Spleen (tissue), 11 donors: ENCODE results near the gene ZNF683. TPM values are rescaled to one million over a fixed set of nuclear protein-coding genes. Genes with fewer than 3 reads are reported as not detected.

ENCODE experiments used
- DNase-seq: peaks from one replicate; pipeline ENCODE4 v3.0.0-alpha.2; 2020
- H3K27ac ChIP-seq, 8 donors: fragments of 200-600 bp; sonication (generic) in 7 of 8; 1 replicate in 4 of 8; 2 replicates in 4 of 8; pipeline versions ENCODE4 v1.5.0 to v1.8.0; 2016 to 2021; ENCODE audit warnings: inconsistent platforms in 4 of 8, mild to moderate bottlenecking in 4 of 8, moderate library complexity in 1 of 8
- H3K27me3 ChIP-seq, 7 donors: fragments of 200-600 bp; sonication (generic) in 6 of 7; replicated peaks in 1 of 7; 1 replicate in 4 of 7; 2 replicates in 3 of 7; pipeline versions ENCODE4 v1.5.0 to v1.8.0; 2016 to 2021; ENCODE audit warnings: inconsistent platforms in 3 of 7, mild to moderate bottlenecking in 1 of 7
- H3K36me3 ChIP-seq, 6 donors: fragments of 200-600 bp; sonication (generic) in 5 of 6; 1 replicate in 4 of 6; 2 replicates in 2 of 6; pipeline versions ENCODE4 v1.5.0 to v1.8.0; 2016 to 2021; ENCODE audit warnings: inconsistent platforms in 2 of 6
- H3K4me1 ChIP-seq, 6 donors: fragments of 200-600 bp; sonication (generic) in 5 of 6; 1 replicate in 3 of 6; 2 replicates in 3 of 6; pipeline versions ENCODE4 v1.5.0 to v1.8.0; 2016 to 2021; ENCODE audit warnings: inconsistent platforms in 3 of 6
- H3K4me3 ChIP-seq, 8 donors: fragments of 200-600 bp; sonication (generic) in 7 of 8; 1 replicate in 4 of 8; 2 replicates in 4 of 8; pipeline versions ENCODE4 v1.5.0 to v1.8.0; 2016 to 2021; ENCODE audit warnings: inconsistent platforms in 4 of 8, mild to moderate bottlenecking in 4 of 8, moderate library complexity in 2 of 8
- H3K9me3 ChIP-seq, 8 donors: fragments of 200-600 bp; sonication (generic) in 7 of 8; 1 replicate in 4 of 8; 2 replicates in 4 of 8; pipeline versions ENCODE4 v1.5.0 to v1.8.0; 2016 to 2021; ENCODE audit warnings: inconsistent platforms in 4 of 8
- POLR2A ChIP-seq, 3 donors: fragments of 450-650 bp; IDR thresholded peaks; one replicate each; pipeline ENCODE4 v1.5.1; 2017; ENCODE audit warnings: antibody characterized with exemption in 3 of 3, mild to moderate bottlenecking in 1 of 3
- POLR2AphosphoS5 ChIP-seq, 3 donors: sonication (generic); formaldehyde crosslinking; IDR thresholded peaks; one replicate each; pipeline ENCODE4 v1.5.1; 2017; ENCODE audit warnings: antibody characterized with exemption in 3 of 3
- WGBS, 5 donors: extraction: QIAGEN DNeasy Blood & Tissue Kit in 3 of 5; methylation state at CpG; one replicate each; pipeline versions ENCODE4 v1.1.5 to v1.1.7; 2013 to 2018; 5-methylcytosine and 5-hydroxymethylcytosine counted together
- intact Hi-C: fragments of 100-400 bp; cut with DNase I; formaldehyde crosslinking; loops from one replicate; pipeline ENCODE4 v1.15.0; 2023; ENCODE audit warnings: low total_unique reads
- polyA plus RNA-seq, 3 donors: library from polyadenylated mRNA; stranded (reverse); fragments of 200-250 nt; gene quantifications; one replicate each; pipeline ENCODE4 v1.2.1, GENCODE V29; 2013
- total RNA-seq, 7 donors: library from RNA; depleted of rRNA in 3 of 7; stranded (reverse); fragments of >200 nt in 3 of 7; fragmentation: NEBNext Ultra II Directional in 4 of 7; extraction: Animal tissue kit (Norgen Biotek cat#: 25700) in 4 of 7; gene quantifications; one replicate each; pipeline versions ENCODE4 v1.1.0 to v1.2.1, GENCODE V29; 2016 to 2021
- TF ChIP-seq, protein P1 (sequence below), 11 experiments: fragments of 200-600 bp in 7 of 11; fragments of 450-650 bp in 4 of 11; sonication (generic) in 4 of 11; IDR thresholded peaks in 8 of 11; conservative IDR thresholded peaks in 3 of 11; 1 replicate in 7 of 11; 2 replicates in 4 of 11; pipeline versions ENCODE4 v1.4.0 to v1.8.0; 2016 to 2021; ENCODE audit warnings: antibody characterized with exemption in 11 of 11, inconsistent platforms in 4 of 11, mild to moderate bottlenecking in 1 of 11
- donor health status: healthy with polysubstance abuse.
- donor health status: DM: no; HTN: no; CAD: no; lungs with moderate emphysema.
- donor health status: DM: no; HTN: no; CAD: no.
- donor health status: Bipolar disorder and iron deficiency.
- donor health status: healthy.
- donor health status: DM: no; HTN: no; CAD: no.
- donor health status: DM: yes; HTN: yes; CAD: no.

Gene ZNF683
- total and polyA plus RNA-seq, 10 donors: 0.17 to 1.5 (median 0.50) TPM; not detected in 2

- H3K4me3 ChIP-seq: no peak overlapping the region
- H3K4me1 ChIP-seq: peaks cover 8 to 32% (median 13%) of the 10 kb centered on the region in 6 donors
- DNase-seq: no peak
- H3K27me3 ChIP-seq: peaks cover 8 to 89% (median 69%) of the 10 kb centered on the region in 7 donors
- no peak overlapping the region for H3K27ac ChIP-seq
- intact Hi-C loops: loop anchor here (10.0 kb wide), 1 partner anchor 308 kb away; no protein-coding TSS in a partner anchor
- no peaks in the 10 kb centered on the region for H3K36me3 ChIP-seq
- no peaks in the 10 kb centered on the region for H3K9me3 ChIP-seq
- WGBS, 5 donors: 8 to 16% (median 14%) methylated on average over 1 of the region's 1 CpG
- TF ChIP-seq POLR2AphosphoS5 (IDR thresholded peaks at IDR 0.05) (no peak), POLR2A (IDR thresholded peaks at IDR 0.05) (no peak)
- TF ChIP-seq, protein P1, sequence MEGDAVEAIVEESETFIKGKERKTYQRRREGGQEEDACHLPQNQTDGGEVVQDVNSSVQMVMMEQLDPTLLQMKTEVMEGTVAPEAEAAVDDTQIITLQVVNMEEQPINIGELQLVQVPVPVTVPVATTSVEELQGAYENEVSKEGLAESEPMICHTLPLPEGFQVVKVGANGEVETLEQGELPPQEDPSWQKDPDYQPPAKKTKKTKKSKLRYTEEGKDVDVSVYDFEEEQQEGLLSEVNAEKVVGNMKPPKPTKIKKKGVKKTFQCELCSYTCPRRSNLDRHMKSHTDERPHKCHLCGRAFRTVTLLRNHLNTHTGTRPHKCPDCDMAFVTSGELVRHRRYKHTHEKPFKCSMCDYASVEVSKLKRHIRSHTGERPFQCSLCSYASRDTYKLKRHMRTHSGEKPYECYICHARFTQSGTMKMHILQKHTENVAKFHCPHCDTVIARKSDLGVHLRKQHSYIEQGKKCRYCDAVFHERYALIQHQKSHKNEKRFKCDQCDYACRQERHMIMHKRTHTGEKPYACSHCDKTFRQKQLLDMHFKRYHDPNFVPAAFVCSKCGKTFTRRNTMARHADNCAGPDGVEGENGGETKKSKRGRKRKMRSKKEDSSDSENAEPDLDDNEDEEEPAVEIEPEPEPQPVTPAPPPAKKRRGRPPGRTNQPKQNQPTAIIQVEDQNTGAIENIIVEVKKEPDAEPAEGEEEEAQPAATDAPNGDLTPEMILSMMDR (IDR thresholded peaks at IDR 0.05 in 8 of 11, conservative IDR thresholded peaks at IDR 0.05 in 3 of 11): no peak
These were observed 40.5 kb upstream of the ZNF683 start for GRCh38 chr1:26413031-26413430.

DNA sequence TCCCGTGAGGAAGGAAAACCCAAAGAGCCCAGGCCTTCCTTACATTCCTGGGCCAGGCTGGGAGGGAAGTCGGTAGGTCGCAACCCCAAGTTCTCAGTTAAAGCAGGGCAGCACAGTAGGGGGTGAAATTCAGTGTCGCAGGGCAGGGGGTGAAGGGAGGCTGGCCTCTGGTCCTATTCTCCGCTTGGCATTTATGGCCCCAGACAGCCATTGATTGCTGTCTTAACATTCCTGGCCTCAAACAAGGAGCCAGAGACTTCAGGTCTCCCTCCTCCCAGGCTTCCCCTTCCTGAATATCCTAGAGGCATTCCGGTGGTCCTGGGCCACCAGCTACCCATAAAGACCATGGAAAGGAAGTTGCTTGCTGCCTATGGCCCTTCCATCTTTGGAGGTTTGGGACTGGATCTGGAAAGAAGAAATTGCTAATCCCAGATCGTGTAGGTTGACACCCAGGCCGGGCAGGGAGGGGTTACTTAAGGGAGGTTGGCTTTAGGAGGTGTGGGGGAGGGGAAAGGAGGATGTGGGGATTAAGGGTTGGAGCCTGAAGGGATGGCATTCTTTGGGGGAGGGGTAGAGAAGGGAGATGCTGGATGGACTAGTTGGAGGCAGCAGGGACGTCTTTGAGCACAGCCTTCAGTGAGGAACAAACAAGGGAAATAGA, 39.8 kb upstream of the ZNF683 start:
- Histone ChIP-seq H3K27ac (no peak overlapping the region), H3K9me3 (no peaks in the 10 kb centered on the region), H3K4me1 (peaks cover 8 to 32% (median 13%) of the 10 kb centered on the region in 6 donors), H3K36me3 (no peaks in the 10 kb centered on the region), H3K27me3 (peaks cover 8 to 97% (median 69%) of the 10 kb centered on the region in 7 donors), H3K4me3 (no peak overlapping the region)
- WGBS, 5 donors: 10 to 24% (median 22%) methylated on average over 9 of the region's 9 CpGs
- intact Hi-C loops: loop anchor here (10.0 kb wide), 1 partner anchor 308 kb away; no protein-coding TSS in a partner anchor
- TF ChIP-seq POLR2A (IDR thresholded peaks at IDR 0.05): no peak
- no peak for DNase-seq

GRCh38 chr1:26411624-26412074, 39.1 kb upstream of the ZNF683 start:
- intact Hi-C loops: loop anchor here (10.0 kb wide), 1 partner anchor 307 kb away; no protein-coding TSS in a partner anchor
- 10 to 19% (median 14%) methylated on average over 14 to 20 of the region's 20 CpGs for WGBS, 5 donors
- Histone ChIP-seq H3K4me1 (peaks cover 8 to 27% (median 13%) of the 10 kb centered on the region in 6 donors), H3K27me3 (peaks cover 8 to 98% (median 69%) of the 10 kb centered on the region in 7 donors), H3K4me3 (no peak overlapping the region), H3K9me3 (no peaks in the 10 kb centered on the region), H3K36me3 (no peaks in the 10 kb centered on the region), H3K27ac (no peak overlapping the region)
- TF ChIP-seq POLR2AphosphoS5 (IDR thresholded peaks at IDR 0.05) (no peak), POLR2A (IDR thresholded peaks at IDR 0.05) (no peak)
- TF ChIP-seq, protein P1 (IDR thresholded peaks at IDR 0.05 in 8 of 11, conservative IDR thresholded peaks at IDR 0.05 in 3 of 11): no peak
- DNase-seq: no peak

GRCh38 chr1:26410706-26411623, 38.4 kb upstream of the ZNF683 start, which contains the start of gene LIN28A:
Gene LIN28A, plus strand, starts transcription at chr1:26410817. Its CDS starts 75 bp downstream, at chr1:26410892.
- no peak for TF ChIP-seq POLR2AphosphoS5 (IDR thresholded peaks at IDR 0.05)
- TF ChIP-seq, protein P1 (IDR thresholded peaks at IDR 0.05 in 8 of 11, conservative IDR thresholded peaks at IDR 0.05 in 3 of 11): no peak
- TF ChIP-seq POLR2A (IDR thresholded peaks at IDR 0.05): no peak
- H3K9me3 ChIP-seq: no peaks in the 10 kb centered on the region
- no peaks in the 10 kb centered on the region for H3K36me3 ChIP-seq
- DNase-seq: no peak
- H3K4me1 ChIP-seq: peaks cover 8 to 27% (median 13%) of the 10 kb centered on the region in 6 donors
- H3K27ac ChIP-seq: no peak within 1 kb of the TSS
- WGBS, 5 donors: 5 to 9% (median 5%) methylated on average over 28 to 70 of the region's 70 CpGs
- no peak within 1 kb of the TSS for H3K4me3 ChIP-seq
- intact Hi-C loops: loop anchor here (10.0 kb wide), 1 partner anchor 306 kb away; no protein-coding TSS in a partner anchor
- H3K27me3 ChIP-seq: peaks cover 8 to 98% (median 69%) of the 10 kb centered on the region in 7 donors
